GM21381 (cell line): ENCODE measurements around the gene YRDC.
A peak's percentile ranks its signal among the peaks of the same experiment; 100 is the strongest.

ENCODE experiments used
- ATAC-seq: cut with Tn5 transposase; IDR thresholded peaks from one replicate; pipeline ENCODE4 v1.9.1; 2021; ENCODE audit warnings: mild to moderate bottlenecking, moderate library complexity; ENCODE audit not compliant: unreplicated experiment

Gene YRDC

GRCh38 chr1:37822906-37823815 is 15.2 kb upstream of the YRDC start:
- ATAC-seq = no peak

GRCh38 chr1:37821481-37821880 is 13.5 kb upstream of the YRDC start:
- no peak for ATAC-seq

- ATAC-seq = no peak
These were observed 9.5 kb upstream of the YRDC start for GRCh38 chr1:37817481-37817880.

GRCh38 chr1:37814252-37814651 is 6.2 kb upstream of the YRDC start:
- ATAC-seq = no peak

- no peak for ATAC-seq
These were observed 5.6 kb upstream of the YRDC start for GRCh38 chr1:37813529-37814145.

GRCh38 chr1:37811027-37811655 is 3.1 kb upstream of the YRDC start:
- ATAC-seq = no peak

GRCh38 chr1:37809942-37810341 is 1.9 kb upstream of the YRDC start:
- ATAC-seq = no peak

GRCh38 chr1:37808369-37809319 is 636 bp upstream of the YRDC start:
- ATAC-seq = peak; percentile 30

- ATAC-seq = no peak
These were observed 821 bp downstream of the YRDC start for GRCh38 chr1:37807220-37807554.

- ATAC-seq = no peak
These were observed 5.6 kb downstream of the YRDC start for GRCh38 chr1:37802439-37802838.

GRCh38 chr1:37797750-37798345 is 10.2 kb downstream of the YRDC start:
- no peak for ATAC-seq

GRCh38 chr1:37795340-37796125 is 12.5 kb downstream of the YRDC start:
- no peak for ATAC-seq

- no peak for ATAC-seq
These were observed 13.4 kb downstream of the YRDC start for GRCh38 chr1:37794372-37795339.

GRCh38 chr1:37793773-37794371 is 14.1 kb downstream of the YRDC start, which contains the start of gene MANEAL:
TSS of gene MANEAL (plus strand) at chr1:37793847. CDS start at chr1:37794183, 336 bp downstream.
- ATAC-seq = peak; percentile 54

- no peak for ATAC-seq
These were observed 14.9 kb downstream of the YRDC start for GRCh38 chr1:37792943-37793686.

- no peak for ATAC-seq
These were observed 25.5 kb downstream of the YRDC start for GRCh38 chr1:37782491-37782890.

- ATAC-seq = no peak
These were observed 29.4 kb downstream of the YRDC start for GRCh38 chr1:37778654-37779053.
